Skeletal muscle satellite cell (primary cell): ENCODE measurements around the gene UQCR11. TPM values are rescaled to one million over a fixed set of nuclear protein-coding genes. Genes with fewer than 3 reads are reported as not detected.

ENCODE experiments used
- H3K27me3 ChIP-seq: 2 replicates; pipeline ENCODE4 v1.7.0; 2013; ENCODE audit warnings: low read length; ENCODE audit not compliant: control insufficient read depth, insufficient read depth
- H3K36me3 ChIP-seq: 2 replicates; pipeline ENCODE4 v1.7.0; 2013; ENCODE audit warnings: mild to moderate bottlenecking, control low read depth, low read length; ENCODE audit not compliant: insufficient read depth
- H3K4me1 ChIP-seq: 2 replicates; pipeline ENCODE4 v1.7.0; 2013; ENCODE audit warnings: low read length; ENCODE audit not compliant: control insufficient read depth, insufficient read depth
- H3K4me2 ChIP-seq: 2 replicates; pipeline ENCODE4 v1.7.0; 2013; ENCODE audit warnings: mild to moderate bottlenecking, low read length
- H3K4me3 ChIP-seq: 2 replicates; pipeline ENCODE4 v1.7.0; 2013; ENCODE audit warnings: low read length
- H3K9ac ChIP-seq: 2 replicates; pipeline ENCODE4 v1.7.0; 2013; ENCODE audit warnings: mild to moderate bottlenecking, low read depth, low read length, moderate library complexity
- H3K9me3 ChIP-seq: replicated peaks from 2 replicates; pipeline ENCODE4 v1.7.0; 2013; ENCODE audit warnings: mild to moderate bottlenecking, control low read depth, low read length
- small RNA-seq: library from RNA; depleted of rRNA; stranded (forward); fragments of <200 nt; gene quantifications from one replicate; pipeline ENCODE3, GENCODE V24; 2012

Gene UQCR11

GRCh38 chr19:1554968-1555367 lies 50.3 kb downstream of the UQCR11 start:
- Histone ChIP-seq H3K27me3 (no peaks in the 10 kb centered on the region), H3K9me3 (no peaks in the 10 kb centered on the region), H3K4me1 (no peaks in the 10 kb centered on the region), H3K4me2 (no peak overlapping the region), H3K9ac (no peak overlapping the region), H3K36me3 (peaks cover 19% of the 10 kb centered on the region), H3K4me3 (no peak overlapping the region)

DNA sequence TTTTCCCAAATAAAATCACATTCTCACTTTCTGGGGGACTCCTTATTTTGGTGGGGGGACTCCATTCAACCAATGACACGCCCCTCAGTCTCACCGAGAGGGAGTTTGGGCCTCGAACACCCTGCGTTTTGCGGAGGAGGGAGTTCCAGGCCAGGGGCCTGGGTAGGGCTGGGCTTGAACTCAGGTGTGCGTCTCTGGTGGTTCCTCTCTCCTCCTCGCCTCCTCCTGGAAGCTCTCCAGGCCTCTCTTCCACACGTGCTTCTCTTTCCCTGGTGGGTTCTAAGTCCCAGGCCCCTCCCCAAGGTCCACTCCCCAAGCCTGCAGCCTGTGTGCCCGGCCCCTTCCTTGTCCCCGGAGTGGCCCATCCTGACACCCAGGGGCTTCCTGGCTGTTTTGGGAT lies 51.8 kb downstream of the UQCR11 start:
- Histone ChIP-seq H3K27me3 (no peaks in the 10 kb centered on the region), H3K9ac (no peak overlapping the region), H3K4me3 (no peak overlapping the region), H3K36me3 (peaks cover 19% of the 10 kb centered on the region), H3K4me2 (no peak overlapping the region), H3K9me3 (no peaks in the 10 kb centered on the region), H3K4me1 (no peaks in the 10 kb centered on the region)

- no peak overlapping the region for H3K9ac ChIP-seq
- H3K9me3 ChIP-seq = no peaks in the 10 kb centered on the region
- peaks cover 10% of the 10 kb centered on the region for H3K36me3 ChIP-seq
- H3K4me2 ChIP-seq = no peak overlapping the region
- H3K4me3 ChIP-seq = no peak overlapping the region
- no peaks in the 10 kb centered on the region for H3K4me1 ChIP-seq
- H3K27me3 ChIP-seq = no peaks in the 10 kb centered on the region
Observed at GRCh38 chr19:1551068-1552040, 53.9 kb downstream of the UQCR11 start.

DNA sequence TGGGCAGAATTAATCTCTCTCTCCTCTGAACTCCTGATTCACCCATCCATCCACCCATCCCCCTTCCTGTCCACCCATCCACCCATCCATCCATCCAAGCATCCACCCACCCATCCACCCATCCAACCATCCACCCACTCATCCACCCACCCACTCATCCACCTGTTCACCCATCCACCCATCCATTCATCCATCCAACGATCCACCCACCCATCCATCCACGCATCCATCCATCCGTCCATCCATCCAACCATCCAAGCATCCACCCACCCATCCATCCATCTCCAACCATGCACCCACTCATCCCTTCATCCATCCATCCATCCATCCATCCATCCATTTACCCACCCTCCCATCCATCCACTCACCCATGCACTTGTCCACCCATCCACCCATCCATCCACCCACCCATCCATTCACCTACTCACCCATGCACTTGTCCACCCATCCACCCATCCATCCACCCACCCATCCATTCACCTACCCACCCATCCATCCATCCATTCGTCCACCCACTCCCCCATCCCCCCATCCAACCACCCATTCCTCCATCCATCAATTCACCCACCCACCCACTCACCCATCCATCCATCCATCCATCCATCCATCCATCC lies 55.8 kb downstream of the UQCR11 start:
- H3K4me3 ChIP-seq = no peak overlapping the region
- no peak overlapping the region for H3K9ac ChIP-seq
- H3K27me3 ChIP-seq = peaks cover 3% of the 10 kb centered on the region
- no peak overlapping the region for H3K4me2 ChIP-seq
- peaks cover 6% of the 10 kb centered on the region for H3K36me3 ChIP-seq
- no peaks in the 10 kb centered on the region for H3K9me3 ChIP-seq
- H3K4me1 ChIP-seq = no peaks in the 10 kb centered on the region

Small RNA genes within 50 kb of the gene (small RNA-seq; reads per million reads assigned to genes)
- not detected for gene AC005943.2
- not detected for gene RN7SL477P
- not detected for gene RNU6-1223P
